H1 (cell line): Measurements from ENCODE around the gene RNASE7. TPM values are rescaled to one million over a fixed set of nuclear protein-coding genes. Genes with fewer than 3 reads are reported as not detected.
A peak's percentile ranks its signal among the peaks of the same experiment; 100 is the strongest.

Experiments
- CTCF ChIA-PET: fragments of 300-600 bp; sonication (Branson Sonifier 250); formaldehyde crosslinking; loops from one replicate; lab custom pipeline; 2021; ENCODE audit not compliant: partially characterized antibody; lab: Charles Lee
- POLR2A ChIA-PET: fragments of 300-600 bp; sonication (Branson Sonifier 250); formaldehyde crosslinking; loops from one replicate; lab custom pipeline; 2021; ENCODE audit warnings: inconsistent platforms; ENCODE audit not compliant: partially characterized antibody; lab: Charles Lee
- DNase-seq, 2 experiments: peaks; one replicate each; pipeline versions ENCODE4 v3.0.0 to v3.0.0-alpha.2; 2010 to 2022; ENCODE audit warnings: low spot score in 2 of 2, low read depth in 1 of 2, mixed read lengths in 1 of 2
- FAIRE-seq: peaks from 2 replicates; lab custom pipeline; 2011; peaks lifted over from hg19 to GRCh38; lab: Jason Lieb, UNC
- H2AFZ ChIP-seq: 2 replicates; pipeline ENCODE4 v1.8.1; 2012; ENCODE audit warnings: low read length, inconsistent platforms
- H2AK5ac ChIP-seq: 2 replicates; pipeline ENCODE4 v1.6.1; 2013; ENCODE audit warnings: low read depth, low read length
- H2BK120ac ChIP-seq: replicated peaks from 2 replicates; pipeline ENCODE3; 2013; ENCODE audit warnings: low read depth, low read length, inconsistent platforms
- H2BK12ac ChIP-seq: 2 replicates; pipeline ENCODE4 v1.6.1; 2013; ENCODE audit warnings: low read depth, low read length
- H2BK15ac ChIP-seq: 2 replicates; pipeline ENCODE4 v1.6.1; 2013; ENCODE audit warnings: low read length
- H2BK20ac ChIP-seq: 2 replicates; pipeline ENCODE4 v1.6.1; 2013; ENCODE audit warnings: low read length
- H2BK5ac ChIP-seq: 2 replicates; pipeline ENCODE4 v1.6.1; 2013; ENCODE audit warnings: low read depth, low read length
- H3K14ac ChIP-seq: 2 replicates; pipeline ENCODE4 v1.6.1; 2013; ENCODE audit warnings: inconsistent platforms; ENCODE audit not compliant: insufficient read length
- H3K18ac ChIP-seq: 2 replicates; pipeline ENCODE4 v1.6.1; 2013; ENCODE audit warnings: low read length; ENCODE audit errors: extremely low read depth
- H3K23ac ChIP-seq: 2 replicates; pipeline ENCODE4 v1.6.1; 2013; ENCODE audit warnings: inconsistent platforms; ENCODE audit not compliant: insufficient read length
- H3K23me2 ChIP-seq: 2 replicates; pipeline ENCODE4 v1.6.1; 2013; ENCODE audit warnings: low read depth, low read length
- H3K27ac ChIP-seq: 2 replicates; pipeline ENCODE4 v1.6.1; 2011; ENCODE audit warnings: low read depth, low read length, inconsistent platforms
- H3K27me3 ChIP-seq, 4 experiments: replicated peaks in 1 of 4; 1 replicate in 1 of 4; 2 replicates in 3 of 4; pipeline versions ENCODE4 v1.6.1 to v1.8.1; 2011 to 2013; ENCODE audit warnings: low read length in 3 of 4, mild to moderate bottlenecking in 3 of 4, inconsistent platforms in 2 of 4, mixed read lengths in 2 of 4, moderate library complexity in 1 of 4; ENCODE audit not compliant: control insufficient read depth in 3 of 4, insufficient read depth in 3 of 4; ENCODE audit errors: extremely low read depth in 1 of 4
- H3K36me3 ChIP-seq, 4 experiments: 2 replicates each; pipeline versions ENCODE4 v1.6.1 to v1.8.1; 2011 to 2013; ENCODE audit warnings: mild to moderate bottlenecking in 4 of 4, low read length in 3 of 4, moderate library complexity in 2 of 4, control low read depth in 1 of 4, inconsistent platforms in 1 of 4; ENCODE audit not compliant: insufficient read depth in 4 of 4, control insufficient read depth in 2 of 4
- H3K4ac ChIP-seq: replicated peaks from 2 replicates; pipeline ENCODE3; 2013; ENCODE audit warnings: low read length, low read depth, mixed read lengths, inconsistent platforms; ENCODE audit not compliant: insufficient read length
- H3K4me1 ChIP-seq, 4 experiments: replicated peaks in 1 of 4; 1 replicate in 1 of 4; 2 replicates in 3 of 4; pipeline versions ENCODE4 v1.6.1 to v1.8.1; 2011 to 2013; ENCODE audit warnings: low read length in 3 of 4, inconsistent platforms in 2 of 4, mixed read lengths in 1 of 4; ENCODE audit not compliant: insufficient read depth in 4 of 4, control insufficient read depth in 3 of 4
- H3K4me2 ChIP-seq, 2 experiments: 2 replicates each; pipeline versions ENCODE4 v1.6.1 to v1.8.1; 2011 to 2013; ENCODE audit warnings: low read depth in 2 of 2, low read length in 2 of 2, control low read depth in 1 of 2, inconsistent platforms in 1 of 2, mild to moderate bottlenecking in 1 of 2; ENCODE audit not compliant: insufficient read depth in 1 of 2
- H3K4me3 ChIP-seq, 4 experiments: fragments of 200-600, 300-600 bp in 1 of 4; sonication (generic), shearing (Covaris generic), sonication (Bioruptor Twin) in 1 of 4; 2 replicates each; pipeline versions ENCODE4 v1.5.1 to v1.8.1; 2011 to 2016; ENCODE audit warnings: low read length in 4 of 4, low read depth in 3 of 4, control low read depth in 2 of 4, inconsistent platforms in 2 of 4, mild to moderate bottlenecking in 2 of 4, mixed read lengths in 1 of 4, moderate library complexity in 1 of 4; ENCODE audit not compliant: insufficient read depth in 2 of 4; ENCODE audit errors: extremely low read depth in 1 of 4
- H3K56ac ChIP-seq: replicated peaks from 2 replicates; pipeline ENCODE3; 2013; ENCODE audit warnings: low read depth, mild to moderate bottlenecking, mixed read lengths, low read length, inconsistent platforms; ENCODE audit not compliant: insufficient read length
- H3K79me1 ChIP-seq: 2 replicates; pipeline ENCODE4 v1.6.1; 2013; ENCODE audit warnings: low read depth, low read length, control low read depth
- H3K79me2 ChIP-seq, 2 experiments: 2 replicates each; pipeline versions ENCODE4 v1.6.1 to v1.8.1; 2012 to 2013; ENCODE audit warnings: low read length in 2 of 2, mild to moderate bottlenecking in 2 of 2, inconsistent platforms in 1 of 2; ENCODE audit not compliant: insufficient read depth in 2 of 2, control insufficient read depth in 1 of 2
- H3K9ac ChIP-seq, 4 experiments: replicated peaks in 1 of 4; 1 replicate in 1 of 4; 2 replicates in 3 of 4; pipeline versions ENCODE4 v1.6.1 to v1.8.1; 2011 to 2013; ENCODE audit warnings: low read depth in 3 of 4, low read length in 3 of 4, control low read depth in 2 of 4, mild to moderate bottlenecking in 2 of 4, moderate library complexity in 2 of 4, inconsistent platforms in 1 of 4; ENCODE audit errors: extremely low read depth in 1 of 4
- H3K9me3 ChIP-seq, 2 experiments: 2 replicates each; pipeline versions ENCODE4 v1.6.1 to v1.8.1; 2012 to 2013; ENCODE audit warnings: mild to moderate bottlenecking in 2 of 2, moderate library complexity in 2 of 2, control low read depth in 1 of 2, inconsistent platforms in 1 of 2, low read depth in 1 of 2, low read length in 1 of 2, mixed read lengths in 1 of 2; ENCODE audit not compliant: insufficient read depth in 2 of 2
- H4K20me1 ChIP-seq, 2 experiments: replicated peaks in 1 of 2; 2 replicates each; pipeline versions ENCODE3 to v1.8.1; 2011 to 2013; ENCODE audit warnings: inconsistent platforms in 2 of 2, low read length in 2 of 2, mild to moderate bottlenecking in 1 of 2; ENCODE audit not compliant: insufficient read depth in 2 of 2, control insufficient read depth in 1 of 2
- H4K5ac ChIP-seq: 2 replicates; pipeline ENCODE4 v1.6.1; 2013; ENCODE audit warnings: low read length, low read depth, mixed read lengths, inconsistent platforms; ENCODE audit not compliant: insufficient read length
- H4K8ac ChIP-seq: 2 replicates; pipeline ENCODE4 v1.8.0; 2013; ENCODE audit warnings: mild to moderate bottlenecking, moderate library complexity, low read length, inconsistent platforms; ENCODE audit not compliant: insufficient read depth; ENCODE audit errors: extremely low read depth
- H4K91ac ChIP-seq: replicated peaks from 2 replicates; pipeline ENCODE3; 2013; ENCODE audit warnings: low read length, mixed read lengths, inconsistent platforms; ENCODE audit not compliant: insufficient read length
- ATF2 ChIP-seq: IDR thresholded peaks from 2 replicates; pipeline ENCODE4 v1.6.1; 2012; ENCODE audit warnings: low read length, inconsistent platforms
- BACH1 ChIP-seq: IDR thresholded peaks from 2 replicates; pipeline ENCODE4 v1.6.1; 2012; ENCODE audit warnings: low read length, improper control_type of control experiment
- CBX5 ChIP-seq: fragments of 300-800, 300-1000 bp; sonication (generic); IDR thresholded peaks from 2 replicates; pipeline ENCODE4 v1.7.1; 2016; ENCODE audit warnings: antibody characterized with exemption, low read length, low read depth
- FOSL1 ChIP-seq: IDR thresholded peaks from 2 replicates; pipeline ENCODE4 v1.6.1; 2011; ENCODE audit warnings: mild to moderate bottlenecking, low read depth, low read length, moderate library complexity; ENCODE audit not compliant: insufficient read depth
- KDM1A ChIP-seq: fragments of 200-600, 300-600 bp; sonication (generic); IDR thresholded peaks from 2 replicates; pipeline ENCODE4 v1.7.1; 2016; ENCODE audit warnings: mild to moderate bottlenecking, low read length, borderline replicate concordance
- KDM4A ChIP-seq: IDR thresholded peaks from one replicate; pipeline ENCODE4 v1.7.1; 2012; ENCODE audit warnings: low read depth, mild to moderate bottlenecking, moderate library complexity, low read length, inconsistent platforms; ENCODE audit not compliant: severe bottlenecking
- NRF1 ChIP-seq: IDR thresholded peaks from 2 replicates; pipeline ENCODE4 v1.6.1; 2011; ENCODE audit warnings: mild to moderate bottlenecking, low read depth, low read length, improper control_type of control experiment
- POLR2AphosphoS5 ChIP-seq: IDR thresholded peaks from 2 replicates; pipeline ENCODE4 v1.6.1; 2011; ENCODE audit warnings: low read depth, low read length
- SUZ12 ChIP-seq: fragments of 200-600 bp; sonication (generic); IDR thresholded peaks from 2 replicates; pipeline ENCODE4 v1.6.1; 2012; ENCODE audit warnings: mild to moderate bottlenecking, inconsistent platforms, low read length, moderate library complexity, mixed read lengths
- WGBS, 2 experiments: shearing (Covaris generic) in 1 of 2; methylation state at CpG; one replicate each; pipeline versions ENCODE4 v1.1.6 to v1.1.7; 2013 to 2015; ENCODE audit warnings: low lambda C conversion rate in 2 of 2, mixed read lengths in 2 of 2, inconsistent platforms in 1 of 2, low coverage in 1 of 2, missing lambda C conversion rate in 1 of 2; ENCODE audit not compliant: insufficient replicate concordance in 2 of 2, insufficient coverage in 1 of 2, insufficient read length in 1 of 2; ENCODE audit errors: extremely low coverage in 1 of 2, missing lambda C conversion rate in 1 of 2; 5-methylcytosine and 5-hydroxymethylcytosine counted together
- polyA plus RNA-seq, 7 experiments: library from polyadenylated mRNA; depleted of rRNA in 3 of 7; stranded (reverse) in 5 of 7; unstranded in 2 of 7; fragments of >200 nt in 5 of 7; fragments of 200-250 nt in 2 of 7; gene quantifications; 1 replicate in 5 of 7; 2 replicates in 1 of 7; 4 replicates in 1 of 7; pipeline versions ENCODE4 v1.2.1 to v1.2.3, GENCODE V29; 2011 to 2013; ENCODE audit warnings: missing spikeins in 2 of 7, mixed read lengths in 2 of 7
- total RNA-seq: library from RNA; stranded (reverse); fragmentation: NEBNext Ultra II Directional; extraction: Animal tissue kit (Norgen Biotek cat#: 25700); gene quantifications from 2 replicates; pipeline ENCODE4 v1.2.1, GENCODE V29; 2021

RNASE7 gene
- total and polyA plus RNA-seq, 2 of the 8 experiments (the other 6 are each of a cell fraction or from before 2014, with no cell fraction given), result not detected

- Histone ChIP-seq H3K27me3 (peaks cover 0 to 4% (median 0%) of the 10 kb centered on the region in 4 experiments; a peak in 3 of 7 replicates), H3K36me3 (peaks cover 14 to 20% (median 18%) of the 10 kb centered on the region in 4 experiments; a peak in 7 of 8 replicates), H2AK5ac (no peak overlapping the region; the same call in 1 of the 2 replicates), H3K4me2 (peak overlapping the region; percentile 94 to 96), H3K56ac (peak overlapping the region; percentile 84), H3K27ac (peak overlapping the region; percentile 74), H2BK12ac (peak overlapping the region; percentile 92; the same call in 1 of the 2 replicates), H2BK20ac (0 out of 2 replicates have a peak overlapping the region, but pooled peaks have one; percentile 48), H3K9me3 (no peaks in the 10 kb centered on the region), H3K14ac (no peak overlapping the region), H3K79me2 (peaks cover 0 to 13% of the 10 kb centered on the region in 2 experiments; a peak in 2 of 4 replicates), H2BK120ac (peak overlapping the region; percentile 91), H3K18ac (peak overlapping the region; percentile 97), H3K79me1 (no peaks in the 10 kb centered on the region; the same call in 1 of the 2 replicates), H4K5ac (peak overlapping the region; percentile 67), H3K23me2 (peaks cover 25% of the 10 kb centered on the region; the same call in 1 of the 2 replicates), H4K8ac (peak overlapping the region; percentile 81), H3K4ac (peak overlapping the region; percentile 74), H3K9ac (peak overlapping the region; percentile 13 to 68 (median 59); a peak in 6 of 7 replicates), H3K4me1 (peaks cover 3 to 14% (median 8%) of the 10 kb centered on the region in 4 experiments), H3K23ac (no peak overlapping the region), H2AFZ (no peak overlapping the region), H2BK15ac (no peak overlapping the region), H2BK5ac (peak overlapping the region; percentile 95; the same call in 1 of the 2 replicates), H3K4me3 (peak overlapping the region; percentile 52 to 98 (median 82)), H4K91ac (peak overlapping the region; percentile 93), H4K20me1 (peaks cover 2 to 3% of the 10 kb centered on the region in 2 experiments)
- WGBS, 2 experiments, result 0% methylated on average over 20 of the region's 23 CpGs; no CpG with 5 or more reads in 1 of the 2 experiments
- peak in 1 of 2 experiments; percentile 86 for DNase-seq
- ChIA-PET CTCF (interaction anchor here (0.6 to 6.6 kb wide), 30 partner anchors 8 to 785 kb away, joined by 3 to 110 read pairs (median 6); partner anchors contain the start of genes NDRG2 and TMEM253), POLR2A (interaction anchor here (0.7 to 12.4 kb wide), 25 partner anchors 8 to 197 kb away, joined by 3 to 245 read pairs (median 4); partner anchors contain the start of genes NDRG2, TMEM253 and ZNF219)
- FAIRE-seq, result no peak
- TF ChIP-seq SUZ12, result no peak
- TF ChIP-seq FOSL1, result no peak
- TF ChIP-seq KDM4A, result peak; percentile 46
- TF ChIP-seq ATF2, result no peak
- TF ChIP-seq POLR2AphosphoS5, result no peak; the same call in 1 of the 2 replicates
- no peak for TF ChIP-seq NRF1
- no peak for TF ChIP-seq CBX5
- TF ChIP-seq BACH1, result no peak
- no peak for TF ChIP-seq KDM1A
Measured at GRCh38 chr14:21070610-21071224, 28.6 kb downstream of the RNASE7 start.
